ENCODE results near the gene NR2C1. TPM values are rescaled to one million over a fixed set of nuclear protein-coding genes. Genes with fewer than 3 reads are reported as not detected.

Gene NR2C1
- total RNA-seq, 1 experiment from 2014 or later, result 45.4 TPM

DNA sequence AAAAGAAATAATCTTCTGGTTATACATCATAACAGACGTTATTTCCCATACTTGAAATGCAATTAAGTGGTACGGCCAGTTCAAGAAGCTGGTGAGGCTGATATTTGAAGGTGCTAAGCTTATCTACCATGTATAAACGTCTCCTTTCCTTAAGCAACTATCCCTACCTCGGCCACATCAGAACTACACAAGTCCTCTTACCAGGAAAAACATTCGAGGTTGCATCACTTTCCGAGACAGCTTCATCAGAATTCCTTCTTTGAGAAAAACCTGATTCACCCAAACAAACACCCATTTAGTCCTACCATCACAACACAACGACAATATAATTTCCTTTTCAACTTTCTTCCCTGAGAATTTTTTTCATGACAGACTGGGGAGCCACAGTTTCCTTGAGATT, 33.9 kb upstream of the NR2C1 start:
- Mint-ChIP-seq H3K9me3 (no peaks in the 10 kb centered on the region), H3K4me1 (no peaks in the 10 kb centered on the region), H3K27ac (no peak overlapping the region), H3K27me3 (ENCODE audit: low read depth) (no peaks in the 10 kb centered on the region), H3K36me3 (peaks cover 37% of the 10 kb centered on the region), H3K4me3 (no peak overlapping the region)
- ATAC-seq (no peak), DNase-seq (ENCODE audit: low spot score) (no peak)
- ChIA-PET CTCF (interaction anchor here (0.6 kb wide), 1 partner anchor 180 kb away, joined by 3 read pairs; no protein-coding TSS in a partner anchor), POLR2A (no interaction called here)
- TF ChIP-seq FOXJ3 (CRISPR knock-in tag; IDR thresholded peaks at IDR 0.05; ENCODE audit: borderline replicate concordance) (no peak), SMAD4 (CRISPR knock-in tag; IDR thresholded peaks at IDR 0.05) (no peak), CREB1 (CRISPR knock-in tag; IDR thresholded peaks at IDR 0.05) (no peak), ZNF232 (CRISPR knock-in tag; IDR thresholded peaks at IDR 0.05) (no peak), ZNF671 (CRISPR knock-in tag; IDR thresholded peaks at IDR 0.05) (no peak), PRRX2 (CRISPR knock-in tag; IDR thresholded peaks at IDR 0.05) (no peak), TP53 (CRISPR knock-in tag; IDR thresholded peaks at IDR 0.05) (no peak), NR2C2 (CRISPR knock-in tag; IDR thresholded peaks at IDR 0.05) (no peak)
- TF ChIP-seq, protein P1, sequence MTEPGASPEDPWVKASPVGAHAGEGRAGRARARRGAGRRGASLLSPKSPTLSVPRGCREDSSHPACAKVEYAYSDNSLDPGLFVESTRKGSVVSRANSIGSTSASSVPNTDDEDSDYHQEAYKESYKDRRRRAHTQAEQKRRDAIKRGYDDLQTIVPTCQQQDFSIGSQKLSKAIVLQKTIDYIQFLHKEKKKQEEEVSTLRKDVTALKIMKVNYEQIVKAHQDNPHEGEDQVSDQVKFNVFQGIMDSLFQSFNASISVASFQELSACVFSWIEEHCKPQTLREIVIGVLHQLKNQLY (CRISPR knock-in tag; IDR thresholded peaks at IDR 0.05), result no peak

DNA sequence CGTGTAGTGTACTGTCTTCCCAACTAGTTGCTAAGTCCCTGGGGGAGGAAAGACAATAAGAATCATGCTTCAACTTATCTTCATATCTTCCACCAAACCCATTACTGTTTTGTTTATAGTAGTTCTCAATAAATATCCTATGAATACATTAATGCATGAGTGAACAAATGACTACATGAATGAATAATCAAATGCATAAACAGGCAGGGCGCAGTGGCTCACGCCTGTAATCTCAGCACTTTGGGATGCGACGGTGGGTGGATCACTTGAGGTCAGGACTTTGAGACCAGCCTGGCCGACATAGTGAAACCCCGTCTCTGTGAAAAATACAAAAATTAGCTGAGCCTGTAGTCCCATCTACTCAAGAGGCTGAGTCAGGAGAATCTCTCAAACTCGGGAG, 32.1 kb upstream of the NR2C1 start:
- Mint-ChIP-seq H3K4me3 (no peak overlapping the region), H3K27ac (no peak overlapping the region), H3K27me3 (ENCODE audit: low read depth) (no peaks in the 10 kb centered on the region), H3K9me3 (no peaks in the 10 kb centered on the region), H3K36me3 (peaks cover 32% of the 10 kb centered on the region), H3K4me1 (no peaks in the 10 kb centered on the region)
- no peak for DNase-seq (ENCODE audit: low spot score)
- POLR2A ChIA-PET, result no interaction called here
- CTCF ChIA-PET, result interaction anchor here (0.7 to 0.9 kb wide), 2 partner anchors 9 to 12 kb away, joined by 3 read pairs; no protein-coding TSS in a partner anchor
- TF ChIP-seq ZNF416 (CRISPR knock-in tag; IDR thresholded peaks at IDR 0.05) (no peak), GRHL2 (CRISPR knock-in tag; IDR thresholded peaks at IDR 0.05; ENCODE audit: insufficient replicate concordance, severe bottlenecking) (no peak), NR2C2 (CRISPR knock-in tag; IDR thresholded peaks at IDR 0.05) (no peak), NFYB (CRISPR knock-in tag; conservative IDR thresholded peaks at IDR 0.05; ENCODE audit: low read depth) (no peak), ZNF423 (CRISPR knock-in tag; IDR thresholded peaks at IDR 0.05) (no peak), CTCF (IDR thresholded peaks at IDR 0.05) (no peak), STAT6 (CRISPR knock-in tag; conservative IDR thresholded peaks at IDR 0.05; ENCODE audit: low read depth) (no peak)
- TF ChIP-seq, protein P2, sequence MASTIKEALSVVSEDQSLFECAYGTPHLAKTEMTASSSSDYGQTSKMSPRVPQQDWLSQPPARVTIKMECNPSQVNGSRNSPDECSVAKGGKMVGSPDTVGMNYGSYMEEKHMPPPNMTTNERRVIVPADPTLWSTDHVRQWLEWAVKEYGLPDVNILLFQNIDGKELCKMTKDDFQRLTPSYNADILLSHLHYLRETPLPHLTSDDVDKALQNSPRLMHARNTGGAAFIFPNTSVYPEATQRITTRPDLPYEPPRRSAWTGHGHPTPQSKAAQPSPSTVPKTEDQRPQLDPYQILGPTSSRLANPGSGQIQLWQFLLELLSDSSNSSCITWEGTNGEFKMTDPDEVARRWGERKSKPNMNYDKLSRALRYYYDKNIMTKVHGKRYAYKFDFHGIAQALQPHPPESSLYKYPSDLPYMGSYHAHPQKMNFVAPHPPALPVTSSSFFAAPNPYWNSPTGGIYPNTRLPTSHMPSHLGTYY (CRISPR knock-in tag; IDR thresholded peaks at IDR 0.05), result no peak
- TF ChIP-seq, protein P3, sequence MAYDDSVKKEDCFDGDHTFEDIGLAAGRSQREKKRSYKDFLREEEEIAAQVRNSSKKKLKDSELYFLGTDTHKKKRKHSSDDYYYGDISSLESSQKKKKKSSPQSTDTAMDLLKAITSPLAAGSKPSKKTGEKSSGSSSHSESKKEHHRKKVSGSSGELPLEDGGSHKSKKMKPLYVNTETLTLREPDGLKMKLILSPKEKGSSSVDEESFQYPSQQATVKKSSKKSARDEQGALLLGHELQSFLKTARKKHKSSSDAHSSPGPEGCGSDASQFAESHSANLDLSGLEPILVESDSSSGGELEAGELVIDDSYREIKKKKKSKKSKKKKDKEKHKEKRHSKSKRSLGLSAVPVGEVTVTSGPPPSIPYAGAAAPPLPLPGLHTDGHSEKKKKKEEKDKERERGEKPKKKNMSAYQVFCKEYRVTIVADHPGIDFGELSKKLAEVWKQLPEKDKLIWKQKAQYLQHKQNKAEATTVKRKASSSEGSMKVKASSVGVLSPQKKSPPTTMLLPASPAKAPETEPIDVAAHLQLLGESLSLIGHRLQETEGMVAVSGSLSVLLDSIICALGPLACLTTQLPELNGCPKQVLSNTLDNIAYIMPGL (CRISPR knock-in tag; IDR thresholded peaks at IDR 0.05), result no peak
- TF ChIP-seq, protein P4, sequence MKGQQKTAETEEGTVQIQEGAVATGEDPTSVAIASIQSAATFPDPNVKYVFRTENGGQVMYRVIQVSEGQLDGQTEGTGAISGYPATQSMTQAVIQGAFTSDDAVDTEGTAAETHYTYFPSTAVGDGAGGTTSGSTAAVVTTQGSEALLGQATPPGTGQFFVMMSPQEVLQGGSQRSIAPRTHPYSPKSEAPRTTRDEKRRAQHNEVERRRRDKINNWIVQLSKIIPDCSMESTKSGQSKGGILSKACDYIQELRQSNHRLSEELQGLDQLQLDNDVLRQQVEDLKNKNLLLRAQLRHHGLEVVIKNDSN (CRISPR knock-in tag; IDR thresholded peaks at IDR 0.05), result no peak
- ATAC-seq, result no peak
